HG03565 (cell line): ENCODE data around the gene ALG12.
A peak's percentile ranks its signal among the peaks of the same experiment; 100 is the strongest.
"Not testable (repeated sequence)": the region's sequence is repeated elsewhere in the genome, so short reads cannot be mapped to it uniquely, and the experiment has no call there.

Experiments
- ATAC-seq: cut with Tn5 transposase; IDR thresholded peaks from one replicate; pipeline ENCODE4 v1.9.1; 2021; ENCODE audit warnings: mild to moderate bottlenecking, moderate library complexity; ENCODE audit not compliant: unreplicated experiment

Gene ALG12

GRCh38 chr22:49869086-49869830 lies 49.0 kb downstream of the ALG12 start:
- no peak for ATAC-seq

GRCh38 chr22:49867303-49868265 lies 50.7 kb downstream of the ALG12 start:
- no peak for ATAC-seq

GRCh38 chr22:49866646-49867045 lies 51.6 kb downstream of the ALG12 start:
- ATAC-seq: no peak

GRCh38 chr22:49866134-49866533 lies 52.1 kb downstream of the ALG12 start:
- ATAC-seq: no peak

- ATAC-seq: no peak
Measured at GRCh38 chr22:49865156-49865555, 53.1 kb downstream of the ALG12 start.

- no peak for ATAC-seq
Measured at GRCh38 chr22:49863931-49864330, 54.3 kb downstream of the ALG12 start.

- ATAC-seq: no peak
Measured at GRCh38 chr22:49862496-49862776, 55.8 kb downstream of the ALG12 start.

GRCh38 chr22:49861642-49862495 lies 56.4 kb downstream of the ALG12 start:
- ATAC-seq: no peak

- no peak for ATAC-seq
Measured at GRCh38 chr22:49858827-49859226, 59.4 kb downstream of the ALG12 start.

- ATAC-seq: no peak
Measured at GRCh38 chr22:49856766-49857618, 61.2 kb downstream of the ALG12 start.

- no peak for ATAC-seq
Measured at GRCh38 chr22:49856343-49856742, 61.9 kb downstream of the ALG12 start.

GRCh38 chr22:49855251-49855911 lies 62.9 kb downstream of the ALG12 start:
- ATAC-seq: no peak

GRCh38 chr22:49853981-49854831 lies 64.0 kb downstream of the ALG12 start:
- ATAC-seq: peak; percentile 20

- ATAC-seq: peak; percentile 69
Measured at GRCh38 chr22:49852898-49853894, 65.0 kb downstream of the ALG12 start, which contains the start of gene ZBED4. Gene ZBED4 (plus strand): TSS chr22:49853844. CDS start chr22:49883663, 29,819 bp downstream.

GRCh38 chr22:49852568-49852897 lies 65.7 kb downstream of the ALG12 start:
- not testable (repeated sequence) for ATAC-seq

- ATAC-seq: no peak
Measured at GRCh38 chr22:49850959-49851802, 67.1 kb downstream of the ALG12 start.
